Activated naive CD4-positive, alpha-beta T cell treated with anti-CD3 and anti-CD28 coated beads for 36 hours (primary cell): ENCODE results near the gene CLEC4M. TPM values are rescaled to one million over a fixed set of nuclear protein-coding genes. Genes with fewer than 3 reads are reported as not detected.

Experiments used
- CTCF ChIA-PET: fragments of 350-600 bp; sonication (Branson Sonifier 250); formaldehyde crosslinking; loops from one replicate; lab custom pipeline; 2021; ENCODE audit warnings: antibody characterized with exemption; lab: Charles Lee
- DNase-seq: peaks from one replicate; pipeline ENCODE4 v3.0.0-alpha.2; 2020
- H3K27ac Mint-ChIP-seq: one replicate; pipeline ENCODE4 v1.8.0; 2021; ENCODE audit warnings: mild to moderate bottlenecking, mixed read lengths
- H3K27me3 Mint-ChIP-seq: one replicate; pipeline ENCODE4 v1.8.0; 2021; ENCODE audit warnings: low read depth, mixed read lengths
- H3K36me3 Mint-ChIP-seq: one replicate; pipeline ENCODE4 v1.8.0; 2021; ENCODE audit warnings: low read depth, mixed read lengths
- H3K4me1 Mint-ChIP-seq: one replicate; pipeline ENCODE4 v1.8.0; 2021; ENCODE audit warnings: low read depth, mixed read lengths
- H3K4me3 Mint-ChIP-seq: one replicate; pipeline ENCODE4 v1.8.0; 2021; ENCODE audit warnings: mild to moderate bottlenecking, moderate library complexity, mixed read lengths
- H3K9me3 Mint-ChIP-seq: one replicate; pipeline ENCODE4 v1.8.0; 2021; ENCODE audit warnings: mixed read lengths
- intact Hi-C: fragments of 100-400 bp; cut with micrococcal nuclease; formaldehyde crosslinking; loops from one replicate; pipeline ENCODE4 v1.15.1; 2023
- total RNA-seq, 2 experiments: library from RNA; stranded (reverse); gene quantifications; one replicate each; pipeline ENCODE4 v1.2.3, GENCODE V29; 2021

The CLEC4M gene
- not detected for total RNA-seq

DNA sequence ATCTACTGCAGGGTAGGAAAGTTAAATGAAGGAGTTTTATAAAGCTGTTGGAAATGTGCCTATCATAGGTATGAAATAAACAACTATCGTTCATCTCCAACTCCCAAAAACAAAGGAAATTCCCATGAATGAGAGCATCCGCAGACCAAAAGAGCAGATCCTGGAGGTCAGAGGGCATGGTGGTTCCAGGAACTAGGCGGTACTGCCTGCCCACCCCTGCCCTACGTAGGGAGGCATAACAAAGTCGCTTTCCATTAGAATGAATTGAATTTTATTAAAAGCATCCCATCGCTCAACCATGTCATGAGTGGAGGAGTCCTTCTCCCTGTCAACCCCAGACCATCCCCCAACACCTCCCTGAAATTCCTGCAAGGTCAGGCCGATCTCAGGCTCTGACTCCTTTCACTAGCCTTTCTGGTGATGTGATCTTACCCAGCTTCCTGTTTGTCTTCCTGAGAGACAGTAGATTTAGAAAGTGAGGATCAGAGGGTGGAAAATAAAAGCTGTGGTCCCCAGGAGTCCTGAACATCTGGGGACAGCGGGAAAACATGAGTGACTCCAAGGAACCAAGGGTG is at the start of gene CLEC4M:
Gene CLEC4M (plus strand): TSS at position 525 of the 575 bp plus-strand sequence. CDS start 24 bp downstream, at position 549.
- CTCF ChIA-PET, result interaction anchor here (0.6 kb wide), 1 partner anchor 773 kb away, joined by 4 read pairs; no protein-coding TSS in a partner anchor
- no peak within 1 kb of the TSS for H3K4me3 Mint-ChIP-seq
- H3K36me3 Mint-ChIP-seq, result peaks cover 12% of the 10 kb centered on the region
- H3K27ac Mint-ChIP-seq, result no peak within 1 kb of the TSS
- peaks cover 18% of the 10 kb centered on the region for H3K9me3 Mint-ChIP-seq
- no peak for DNase-seq
- intact Hi-C loops, result no loop called here
- peaks cover 6% of the 10 kb centered on the region for H3K4me1 Mint-ChIP-seq
- H3K27me3 Mint-ChIP-seq, result peaks cover 4% of the 10 kb centered on the region

DNA sequence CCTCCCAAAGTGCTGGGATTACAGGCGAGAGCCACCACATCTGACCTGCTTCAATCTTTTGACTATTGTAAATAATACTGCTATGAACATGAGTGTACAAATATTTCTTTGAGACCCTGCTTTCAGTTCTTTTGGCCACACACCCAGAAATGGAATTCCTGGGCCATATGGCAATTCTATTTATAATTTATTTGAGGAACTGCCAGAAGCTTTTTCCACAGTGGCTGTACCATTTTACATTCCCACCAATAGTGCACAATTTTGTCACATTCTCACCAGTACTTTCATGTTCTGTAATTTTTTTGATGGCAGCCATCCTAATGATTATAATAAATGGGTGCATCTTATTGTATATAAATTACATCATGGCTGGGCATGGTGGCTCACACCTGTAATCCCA is 47.4 kb upstream of the CLEC4M start:
- Mint-ChIP-seq H3K36me3 (no peaks in the 10 kb centered on the region), H3K27ac (no peak overlapping the region), H3K9me3 (peaks cover 8% of the 10 kb centered on the region), H3K4me3 (no peak overlapping the region), H3K4me1 (peaks cover 19% of the 10 kb centered on the region), H3K27me3 (no peaks in the 10 kb centered on the region)
- DNase-seq, result no peak
- CTCF ChIA-PET, result no interaction called here
- intact Hi-C loops, result no loop called here

GRCh38 chr19:7716762-7717161 is 46.3 kb upstream of the CLEC4M start:
- Mint-ChIP-seq H3K4me3 (no peak overlapping the region), H3K27me3 (no peaks in the 10 kb centered on the region), H3K36me3 (no peaks in the 10 kb centered on the region), H3K9me3 (peaks cover 8% of the 10 kb centered on the region), H3K27ac (no peak overlapping the region), H3K4me1 (peaks cover 17% of the 10 kb centered on the region)
- no peak for DNase-seq
- CTCF ChIA-PET, result no interaction called here
- intact Hi-C loops, result no loop called here

DNA sequence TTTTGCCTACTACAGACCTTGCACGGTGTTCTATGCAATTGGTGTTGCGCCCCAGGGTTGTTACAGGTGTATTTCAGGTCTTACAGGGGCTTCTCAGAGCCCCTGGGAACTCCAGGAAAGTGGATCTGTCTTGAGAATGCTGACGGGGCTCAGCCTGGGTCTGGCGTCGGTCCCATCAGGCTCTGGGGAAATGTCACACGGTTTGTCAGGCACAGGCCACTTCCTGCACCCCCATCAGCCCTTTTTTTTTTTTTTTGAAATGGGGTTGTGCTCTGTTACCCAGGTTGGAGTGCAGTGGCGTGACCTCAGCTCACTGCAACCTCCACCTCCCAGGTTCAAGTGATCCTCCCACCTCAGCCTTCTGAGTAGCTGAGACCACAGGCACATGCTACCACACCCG is 44.4 kb upstream of the CLEC4M start:
- Mint-ChIP-seq H3K36me3 (no peaks in the 10 kb centered on the region), H3K27ac (no peak overlapping the region), H3K4me1 (peaks cover 17% of the 10 kb centered on the region), H3K9me3 (peaks cover 8% of the 10 kb centered on the region), H3K4me3 (no peak overlapping the region), H3K27me3 (no peaks in the 10 kb centered on the region)
- CTCF ChIA-PET, result no interaction called here
- DNase-seq, result no peak
- intact Hi-C loops, result no loop called here

- no peak overlapping the region for H3K4me3 Mint-ChIP-seq
- H3K27ac Mint-ChIP-seq, result no peak overlapping the region
- no peaks in the 10 kb centered on the region for H3K27me3 Mint-ChIP-seq
- CTCF ChIA-PET, result no interaction called here
- no peak for DNase-seq
- intact Hi-C loops, result no loop called here
- peaks cover 4% of the 10 kb centered on the region for H3K4me1 Mint-ChIP-seq
- peaks cover 6% of the 10 kb centered on the region for H3K9me3 Mint-ChIP-seq
- no peaks in the 10 kb centered on the region for H3K36me3 Mint-ChIP-seq
Measured at GRCh38 chr19:7720351-7720750, 42.7 kb upstream of the CLEC4M start.

DNA sequence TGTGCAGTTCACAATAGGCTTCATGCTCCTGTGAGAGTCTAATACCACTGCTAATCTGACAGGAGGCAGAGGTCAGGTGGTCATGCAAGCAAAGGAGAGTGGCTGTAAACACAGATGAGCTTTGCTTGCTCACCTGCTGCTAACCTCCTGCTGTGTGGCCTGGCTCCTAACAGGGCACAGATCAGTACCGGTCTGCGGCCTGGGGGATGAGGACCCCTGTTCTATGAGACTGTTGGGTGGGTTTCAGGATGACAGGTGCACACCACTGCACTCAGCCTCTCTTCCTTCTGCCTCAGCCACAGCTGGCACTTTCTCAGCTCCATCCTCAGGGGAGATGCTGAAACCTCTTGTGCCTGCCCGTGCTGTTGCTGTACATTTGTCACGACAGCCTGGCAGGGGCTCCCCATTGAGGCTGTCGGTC is 40.8 kb upstream of the CLEC4M start:
- Mint-ChIP-seq H3K27ac (no peak overlapping the region), H3K27me3 (peaks cover 4% of the 10 kb centered on the region), H3K36me3 (no peaks in the 10 kb centered on the region), H3K4me3 (no peak overlapping the region), H3K9me3 (no peaks in the 10 kb centered on the region), H3K4me1 (peaks cover 4% of the 10 kb centered on the region)
- intact Hi-C loops, result no loop called here
- DNase-seq, result no peak
- CTCF ChIA-PET, result no interaction called here

DNA sequence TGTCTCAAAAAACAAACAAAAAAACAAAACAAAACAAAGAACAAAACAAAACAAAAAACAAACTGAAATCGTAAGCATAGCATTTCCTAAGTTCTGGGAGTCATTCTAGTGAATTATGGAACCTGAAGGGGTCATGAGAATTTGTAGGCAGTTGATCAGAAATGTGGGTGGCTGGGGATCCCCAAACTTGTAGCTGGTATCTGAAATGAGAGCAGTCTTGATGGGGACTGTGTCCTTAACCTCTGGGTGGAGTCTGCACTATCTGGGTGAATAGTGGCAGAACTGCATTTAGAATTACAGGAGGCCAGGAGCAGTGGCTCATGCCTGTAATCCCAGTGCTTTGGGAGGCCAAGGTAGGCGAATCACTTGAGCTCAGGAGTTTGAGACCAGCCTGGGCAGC is 37.3 kb upstream of the CLEC4M start:
- CTCF ChIA-PET, result interaction anchor here (1.1 kb wide), 1 partner anchor 56 kb away, joined by 6 read pairs; no protein-coding TSS in a partner anchor
- H3K36me3 Mint-ChIP-seq, result no peaks in the 10 kb centered on the region

DNA sequence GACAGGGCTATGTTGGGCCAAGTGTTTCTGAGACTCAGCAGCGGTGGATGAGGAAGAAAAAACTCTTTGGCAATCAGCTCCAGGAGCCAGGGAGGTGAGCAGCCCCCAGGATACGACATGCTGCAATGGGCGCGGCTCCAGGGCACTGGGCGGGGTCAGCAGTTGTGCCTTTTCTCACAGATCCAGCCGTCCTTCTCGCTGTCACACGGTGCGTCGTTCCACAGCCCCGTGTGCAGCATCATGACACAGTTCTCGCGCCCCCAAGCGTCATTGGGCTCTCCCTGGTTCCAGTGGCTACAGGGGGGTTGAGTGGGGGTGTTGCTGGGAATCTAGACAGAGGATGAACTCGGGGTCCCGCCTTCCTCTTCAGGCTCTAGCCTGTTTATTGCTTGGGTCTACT is 33.8 kb upstream of the CLEC4M start:
- Mint-ChIP-seq H3K27me3 (peaks cover 45% of the 10 kb centered on the region), H3K4me3 (no peak overlapping the region), H3K27ac (no peak overlapping the region), H3K36me3 (no peaks in the 10 kb centered on the region), H3K9me3 (no peaks in the 10 kb centered on the region), H3K4me1 (peaks cover 12% of the 10 kb centered on the region)
- no peak for DNase-seq
- CTCF ChIA-PET, result no interaction called here
- intact Hi-C loops, result no loop called here

More for the DNA sequence above, 37.3 kb upstream of the CLEC4M start:
- H3K27me3 Mint-ChIP-seq, result peaks cover 35% of the 10 kb centered on the region
- H3K4me1 Mint-ChIP-seq, result peaks cover 9% of the 10 kb centered on the region
- no peak overlapping the region for H3K27ac Mint-ChIP-seq
- no peak for DNase-seq
- H3K9me3 Mint-ChIP-seq, result no peaks in the 10 kb centered on the region
- intact Hi-C loops, result no loop called here
- H3K4me3 Mint-ChIP-seq, result no peak overlapping the region

DNA sequence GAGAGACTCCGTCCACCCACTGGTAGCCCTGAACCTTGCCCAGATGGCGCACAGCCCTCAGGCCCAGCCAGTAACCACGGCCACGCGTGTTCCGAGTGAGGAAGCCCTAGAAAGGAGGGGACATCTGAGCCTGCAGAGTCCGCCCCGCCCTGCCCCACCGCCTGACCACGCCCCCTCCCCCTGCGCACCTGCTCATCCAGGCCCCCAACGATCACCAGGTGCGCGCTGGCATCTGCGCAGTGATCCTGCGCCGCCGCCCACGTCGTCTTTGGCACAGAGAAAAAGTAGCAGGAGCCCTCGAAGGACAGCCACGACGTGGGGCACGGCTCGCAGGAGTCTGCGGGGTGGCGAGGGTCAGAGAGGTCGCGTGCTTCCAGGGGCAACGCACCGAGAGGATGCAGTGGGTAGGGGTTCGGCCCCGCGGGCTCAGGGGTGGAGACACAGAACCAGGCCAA is 33.2 kb upstream of the CLEC4M start:
- H3K4me1 Mint-ChIP-seq, result peaks cover 12% of the 10 kb centered on the region
- H3K36me3 Mint-ChIP-seq, result no peaks in the 10 kb centered on the region
- H3K27ac Mint-ChIP-seq, result no peak overlapping the region
- intact Hi-C loops, result no loop called here
- H3K27me3 Mint-ChIP-seq, result peaks cover 45% of the 10 kb centered on the region
- DNase-seq, result no peak
- CTCF ChIA-PET, result no interaction called here
- H3K9me3 Mint-ChIP-seq, result no peaks in the 10 kb centered on the region
- no peak overlapping the region for H3K4me3 Mint-ChIP-seq

DNA sequence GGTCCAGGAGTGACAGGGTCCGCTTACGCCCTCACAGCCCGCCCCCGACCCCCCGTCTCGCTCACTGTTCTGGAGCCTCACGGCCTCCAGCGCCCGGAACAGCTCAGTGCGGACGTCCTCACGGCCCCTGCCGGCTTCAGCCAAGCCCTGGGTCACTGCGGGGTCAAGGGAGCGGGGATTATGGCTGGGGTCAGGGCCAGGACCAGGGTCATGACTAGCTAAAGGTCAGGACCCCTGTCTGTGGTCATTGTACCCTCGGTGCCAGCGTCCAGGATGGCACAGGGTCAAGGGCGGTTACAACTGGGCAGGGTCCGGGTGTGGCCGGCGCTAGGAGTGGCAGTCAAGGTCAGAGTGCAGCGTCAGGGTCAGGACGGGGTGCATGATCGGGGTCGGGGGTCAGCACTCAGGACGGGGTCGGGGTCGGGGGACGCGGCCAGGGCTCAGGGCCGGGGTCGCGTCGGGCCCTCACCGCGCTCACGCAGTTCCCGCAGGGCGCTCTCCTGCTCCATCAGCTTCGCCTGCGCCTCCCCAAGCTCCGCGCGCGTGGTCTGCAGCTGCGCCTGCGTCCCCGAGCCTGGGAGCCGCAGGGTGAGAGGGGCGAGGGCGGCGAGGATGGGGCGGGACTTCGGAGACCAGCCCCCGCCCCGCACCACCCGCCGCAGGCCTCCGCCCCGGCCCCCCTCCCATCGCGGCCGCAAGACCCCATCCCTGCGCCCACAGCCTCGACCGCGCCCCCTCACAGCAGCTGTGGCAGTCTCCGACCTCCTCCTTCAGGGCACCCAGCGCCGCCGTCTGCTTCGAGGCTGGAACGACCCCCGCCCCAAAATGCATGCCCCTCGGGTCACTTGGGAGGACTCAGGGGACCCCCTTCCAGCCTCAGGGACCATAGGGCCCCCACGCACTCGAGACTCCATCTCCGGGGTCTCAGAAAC is 32.5 kb upstream of the CLEC4M start:
- no peak for DNase-seq
- Mint-ChIP-seq H3K27ac (no peak overlapping the region), H3K36me3 (no peaks in the 10 kb centered on the region), H3K4me3 (no peak overlapping the region), H3K4me1 (peaks cover 12% of the 10 kb centered on the region), H3K27me3 (peaks cover 45% of the 10 kb centered on the region), H3K9me3 (no peaks in the 10 kb centered on the region)
- CTCF ChIA-PET, result no interaction called here
- intact Hi-C loops, result no loop called here

GRCh38 chr19:7731218-7731595 is 31.8 kb upstream of the CLEC4M start:
- no peak overlapping the region for H3K4me3 Mint-ChIP-seq
- intact Hi-C loops, result no loop called here
- CTCF ChIA-PET, result no interaction called here
- H3K27ac Mint-ChIP-seq, result no peak overlapping the region
- no peaks in the 10 kb centered on the region for H3K36me3 Mint-ChIP-seq
- peaks cover 12% of the 10 kb centered on the region for H3K4me1 Mint-ChIP-seq
- H3K9me3 Mint-ChIP-seq, result no peaks in the 10 kb centered on the region
- no peak for DNase-seq
- H3K27me3 Mint-ChIP-seq, result peaks cover 46% of the 10 kb centered on the region

DNA sequence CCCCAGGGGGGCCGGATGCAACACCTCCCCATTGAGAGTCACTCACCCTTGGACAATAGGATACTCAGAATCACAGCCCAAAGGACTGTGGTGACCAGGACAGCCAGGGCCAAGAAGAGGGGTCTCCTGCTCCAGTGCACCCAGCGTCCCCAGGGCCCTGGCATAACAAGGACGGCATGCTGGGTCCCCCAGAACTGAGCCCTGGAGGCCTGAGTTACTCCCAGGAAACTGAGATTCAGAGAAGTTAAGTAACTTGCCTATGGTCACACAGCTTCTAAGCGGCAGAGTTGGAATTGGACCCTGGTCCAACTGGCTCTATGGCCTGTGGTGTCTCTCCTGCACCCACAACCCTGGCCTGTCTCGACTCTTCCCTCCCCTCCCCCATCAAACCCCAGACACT is 31.4 kb upstream of the CLEC4M start:
- DNase-seq, result no peak
- Mint-ChIP-seq H3K9me3 (no peaks in the 10 kb centered on the region), H3K4me1 (peaks cover 12% of the 10 kb centered on the region), H3K4me3 (no peak overlapping the region), H3K27me3 (peaks cover 45% of the 10 kb centered on the region), H3K36me3 (no peaks in the 10 kb centered on the region), H3K27ac (no peak overlapping the region)
- CTCF ChIA-PET, result no interaction called here
- intact Hi-C loops, result no loop called here

DNA sequence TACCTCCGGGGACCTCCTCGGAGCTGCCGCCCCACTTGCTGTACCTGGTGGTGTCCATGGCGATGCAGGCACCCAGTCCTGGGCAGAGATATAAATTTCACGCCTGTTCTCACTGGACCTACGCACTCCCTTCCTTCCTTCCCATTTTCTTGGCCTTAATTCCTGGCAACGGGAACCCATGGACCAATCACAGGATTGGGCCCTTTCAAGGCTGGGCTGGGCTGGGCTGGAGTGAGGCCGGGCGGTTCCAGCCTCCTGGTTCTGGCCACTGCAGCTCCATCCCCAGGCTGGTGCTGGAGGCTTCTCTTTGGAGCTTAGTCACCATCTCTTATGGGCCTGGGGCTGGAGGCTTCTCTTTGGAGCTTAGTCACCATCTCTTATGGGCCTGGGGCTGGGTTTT is 31.0 kb upstream of the CLEC4M start, which contains the start of gene CLEC4G:
Gene CLEC4G (minus strand): TSS at position 66 of the 400 bp plus-strand sequence. CDS start 8 bp downstream, at position 58.
- H3K4me3 Mint-ChIP-seq, result no peak within 1 kb of the TSS
- no peaks in the 10 kb centered on the region for H3K9me3 Mint-ChIP-seq
- intact Hi-C loops, result no loop called here
- H3K36me3 Mint-ChIP-seq, result no peaks in the 10 kb centered on the region
- H3K4me1 Mint-ChIP-seq, result peaks cover 12% of the 10 kb centered on the region
- DNase-seq, result no peak
- H3K27me3 Mint-ChIP-seq, result peaks cover 43% of the 10 kb centered on the region
- H3K27ac Mint-ChIP-seq, result no peak within 1 kb of the TSS
- CTCF ChIA-PET, result no interaction called here
